HG02885 (cell line): ENCODE results near the gene KANK2.

ENCODE experiments used
- ATAC-seq: cut with Tn5 transposase; IDR thresholded peaks from one replicate; pipeline ENCODE4 v1.9.1; 2021; ENCODE audit warnings: mild to moderate bottlenecking; ENCODE audit not compliant: unreplicated experiment, poor library complexity

The KANK2 gene

GRCh38 chr19:11226716-11227166 lies 29.4 kb upstream of the KANK2 start:
- no peak for ATAC-seq

GRCh38 chr19:11225815-11226214 lies 28.5 kb upstream of the KANK2 start:
- ATAC-seq: no peak

- ATAC-seq: no peak
These were observed 27.8 kb upstream of the KANK2 start for GRCh38 chr19:11225172-11225571.

- no peak for ATAC-seq
These were observed 27.1 kb upstream of the KANK2 start for GRCh38 chr19:11224429-11224828.

- ATAC-seq: no peak
These were observed 25.9 kb upstream of the KANK2 start for GRCh38 chr19:11223200-11223599.

- ATAC-seq: no peak
These were observed 23.8 kb upstream of the KANK2 start for GRCh38 chr19:11221082-11221598.

GRCh38 chr19:11214387-11214786 lies 17.0 kb upstream of the KANK2 start:
- no peak for ATAC-seq

- ATAC-seq: no peak
These were observed 13.2 kb upstream of the KANK2 start for GRCh38 chr19:11210656-11210928.

GRCh38 chr19:11209839-11210655 lies 12.7 kb upstream of the KANK2 start:
- ATAC-seq: no peak

GRCh38 chr19:11208561-11209471 lies 11.5 kb upstream of the KANK2 start:
- no peak for ATAC-seq

- no peak for ATAC-seq
These were observed 8.7 kb upstream of the KANK2 start for GRCh38 chr19:11205939-11206570.

GRCh38 chr19:11204943-11205349 lies 7.6 kb upstream of the KANK2 start:
- ATAC-seq: no peak

- no peak for ATAC-seq
These were observed 6.8 kb upstream of the KANK2 start for GRCh38 chr19:11204076-11204602.

- ATAC-seq: no peak
These were observed 6.1 kb upstream of the KANK2 start for GRCh38 chr19:11203194-11204075.

- ATAC-seq: no peak
These were observed 5.3 kb upstream of the KANK2 start for GRCh38 chr19:11202488-11203193.

GRCh38 chr19:11201791-11202190 lies 4.4 kb upstream of the KANK2 start:
- ATAC-seq: no peak

GRCh38 chr19:11200931-11201330 lies 3.6 kb upstream of the KANK2 start:
- no peak for ATAC-seq

- ATAC-seq: no peak
These were observed 2.8 kb upstream of the KANK2 start for GRCh38 chr19:11200015-11200574.

GRCh38 chr19:11199517-11199916 lies 2.2 kb upstream of the KANK2 start:
- ATAC-seq: no peak
